NCI-H774 (cell line): ENCODE results near the gene NUAK1.
"Not testable (repeated sequence)": the region's sequence is repeated elsewhere in the genome, so short reads cannot be mapped to it uniquely, and the experiment has no call there.

Experiments used
- DNase-seq: peaks from one replicate; lab custom pipeline; 2025; lab: John Stamatoyannopoulos, UW

NUAK1 gene

DNA sequence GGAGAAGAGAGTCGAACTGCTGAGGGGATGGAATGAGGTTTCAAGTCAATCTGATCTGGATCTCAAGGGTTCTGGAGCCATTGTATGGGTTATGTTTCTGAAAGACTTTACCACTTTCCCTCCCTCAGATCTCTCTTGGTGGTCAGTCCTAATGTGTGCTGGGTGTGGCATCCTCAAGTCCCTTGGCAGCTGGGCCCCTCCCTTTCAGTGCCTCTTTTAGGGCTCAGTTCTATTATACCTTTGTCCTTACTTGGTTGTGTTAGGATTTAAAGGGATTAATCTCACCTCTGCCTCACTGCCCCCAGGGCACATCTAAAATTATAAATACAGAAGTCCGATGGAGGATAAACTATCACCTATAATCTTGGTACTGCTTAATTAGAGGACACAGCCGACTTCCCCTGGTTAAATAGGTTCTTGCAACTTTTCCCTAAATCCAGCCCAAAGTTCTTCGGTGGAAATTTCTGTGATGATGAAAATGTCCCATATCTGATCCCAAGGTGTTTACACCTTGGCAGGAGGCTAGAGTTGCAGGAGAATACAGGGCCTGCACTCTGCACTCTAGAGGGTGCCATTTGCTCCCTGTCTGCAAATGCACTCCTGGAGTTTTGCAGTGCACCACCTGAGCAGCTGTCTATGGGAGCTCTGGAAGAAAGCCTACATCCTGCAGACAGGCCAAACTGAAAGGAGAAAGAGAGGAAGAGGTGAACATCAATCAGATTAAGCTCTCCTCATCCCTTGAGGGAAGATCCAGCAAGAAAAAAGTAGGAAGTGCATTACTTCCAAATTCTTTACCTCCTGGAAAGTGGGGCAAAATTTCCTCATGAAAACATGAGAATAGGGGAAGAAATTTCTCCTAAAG is 106.8 kb downstream of the NUAK1 start:
- DNase-seq: no peak

DNA sequence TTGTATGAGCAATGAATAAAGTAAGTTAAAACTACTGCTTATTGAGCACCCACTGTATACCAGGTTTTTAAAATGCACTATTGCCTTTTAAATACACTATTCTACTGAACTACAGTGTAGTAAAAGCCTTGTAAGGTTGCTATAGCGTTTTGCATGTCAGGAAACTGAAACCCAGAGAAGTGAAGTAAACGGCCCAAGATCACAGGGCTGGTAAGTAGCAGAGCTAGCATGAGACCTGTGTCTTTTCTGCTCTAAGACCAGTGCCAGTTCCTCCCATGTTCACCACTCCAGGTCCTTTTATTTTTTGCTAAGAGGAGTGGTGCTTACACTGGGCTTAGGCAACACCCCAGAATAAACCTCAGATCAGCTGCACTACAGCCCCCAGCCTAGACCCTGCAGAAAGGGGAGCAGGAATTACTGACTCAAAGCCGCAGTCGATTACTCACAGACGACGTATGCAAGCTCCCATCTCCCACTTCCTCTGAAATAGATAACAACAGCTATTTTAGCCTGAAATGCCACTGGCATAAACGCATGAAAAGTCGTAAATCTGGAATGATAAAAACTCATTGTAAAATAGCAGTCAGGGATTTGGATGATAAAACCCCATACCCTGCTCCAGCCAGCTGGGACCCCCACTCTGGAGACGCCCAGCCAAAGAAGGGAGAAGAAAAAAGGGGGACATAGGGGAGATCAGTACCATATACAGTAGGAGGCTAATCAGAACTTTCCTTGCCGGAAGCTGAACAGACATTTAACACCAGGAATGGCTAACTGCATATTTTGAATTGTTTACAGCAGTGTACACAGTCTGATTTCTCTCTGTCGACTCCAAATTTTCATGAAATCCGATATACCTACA is 108.3 kb downstream of the NUAK1 start:
- DNase-seq: no peak

DNA sequence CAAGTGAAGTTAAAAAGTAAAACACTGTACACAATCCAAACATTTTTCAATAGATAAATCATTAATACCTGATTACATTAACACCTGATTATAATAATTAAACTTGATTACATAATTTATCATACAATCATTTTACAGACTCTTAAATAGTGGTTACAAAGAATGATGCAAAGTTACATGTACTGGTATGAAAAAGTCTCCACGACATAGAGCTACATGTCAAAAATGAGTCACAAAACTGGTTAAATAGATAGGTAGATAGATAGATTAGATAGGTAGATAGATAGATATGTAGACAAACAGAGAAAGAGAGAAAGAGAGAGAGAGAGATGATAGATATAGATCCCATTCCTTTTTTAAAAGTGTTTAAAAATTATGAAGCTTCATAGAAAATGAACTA is 109.2 kb downstream of the NUAK1 start:
- no peak for DNase-seq

DNA sequence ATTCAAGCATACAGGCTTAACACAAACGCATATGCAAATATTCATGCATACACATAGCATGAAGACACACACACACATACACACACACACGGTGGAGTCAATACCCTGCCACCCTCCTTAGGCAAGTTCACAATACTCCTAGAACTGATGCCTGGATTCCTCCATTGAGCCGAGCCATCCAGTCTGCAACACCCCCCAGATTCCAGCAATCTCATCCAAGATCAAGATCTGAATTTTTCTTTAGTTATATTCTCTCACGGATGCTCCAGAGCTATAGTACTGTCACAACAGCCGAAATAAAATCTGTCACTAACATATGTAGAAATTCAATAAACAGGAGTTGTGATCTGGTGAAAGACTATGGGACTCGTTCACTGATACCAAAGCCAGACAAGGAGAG is 110.8 kb downstream of the NUAK1 start:
- DNase-seq: no peak

DNA sequence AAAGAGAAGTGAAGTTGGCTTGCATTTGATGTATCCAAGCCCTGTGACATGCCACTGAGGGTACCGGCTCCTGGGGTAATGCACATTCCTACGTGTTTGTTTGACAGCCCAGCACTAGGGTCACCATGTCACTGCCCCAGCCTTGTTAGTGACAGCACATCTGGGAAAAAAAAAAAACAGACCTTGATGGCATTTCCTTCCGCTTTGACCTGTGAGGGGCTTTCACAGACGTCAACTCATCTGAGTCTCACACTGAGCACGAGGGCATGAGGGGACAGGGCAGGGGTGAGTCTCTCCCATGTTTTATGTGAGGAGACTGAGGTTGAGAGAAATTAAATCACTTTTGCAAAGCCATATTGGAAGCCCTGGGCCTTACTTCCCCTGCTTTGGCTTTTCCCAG is 111.5 kb downstream of the NUAK1 start:
- DNase-seq: no peak

DNA sequence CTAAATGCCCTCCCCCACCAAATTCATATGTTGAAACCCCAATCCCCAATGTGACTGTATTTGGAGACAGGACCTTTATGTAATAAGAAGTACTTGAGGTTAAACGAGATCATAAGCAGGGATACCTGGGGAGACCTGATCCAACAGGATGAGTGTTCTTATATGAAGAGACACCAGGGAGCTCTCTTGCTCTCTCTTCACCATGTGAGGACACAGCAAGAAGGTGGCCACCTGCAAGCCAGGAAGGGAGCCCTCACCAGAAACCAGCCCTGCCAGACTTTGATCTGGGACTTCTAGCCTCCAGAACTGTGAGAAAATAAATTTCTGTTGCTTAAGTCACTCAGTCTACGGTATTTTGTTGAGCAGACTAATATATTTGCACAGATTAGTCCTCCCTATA is 113.6 kb downstream of the NUAK1 start:
- DNase-seq: no peak

DNA sequence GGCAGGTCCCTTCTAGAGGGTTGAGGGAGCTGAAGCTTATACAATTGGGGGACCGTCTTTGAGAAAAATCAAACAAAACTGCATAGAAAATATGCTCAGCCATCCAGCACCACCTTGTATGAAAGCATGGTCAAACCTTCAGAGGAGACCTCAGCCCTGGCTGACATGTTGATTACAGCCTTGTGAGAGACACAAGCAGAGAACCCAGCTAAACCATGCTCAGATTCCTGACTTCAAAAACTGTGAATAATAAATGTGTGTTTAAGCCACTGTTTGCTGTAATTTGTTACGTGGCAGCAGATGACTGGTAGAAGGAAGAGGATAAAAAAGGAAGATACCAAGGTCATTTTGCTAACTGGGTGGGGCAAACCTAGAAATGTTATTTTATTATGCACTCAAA is 115.7 kb downstream of the NUAK1 start:
- DNase-seq: no peak

DNA sequence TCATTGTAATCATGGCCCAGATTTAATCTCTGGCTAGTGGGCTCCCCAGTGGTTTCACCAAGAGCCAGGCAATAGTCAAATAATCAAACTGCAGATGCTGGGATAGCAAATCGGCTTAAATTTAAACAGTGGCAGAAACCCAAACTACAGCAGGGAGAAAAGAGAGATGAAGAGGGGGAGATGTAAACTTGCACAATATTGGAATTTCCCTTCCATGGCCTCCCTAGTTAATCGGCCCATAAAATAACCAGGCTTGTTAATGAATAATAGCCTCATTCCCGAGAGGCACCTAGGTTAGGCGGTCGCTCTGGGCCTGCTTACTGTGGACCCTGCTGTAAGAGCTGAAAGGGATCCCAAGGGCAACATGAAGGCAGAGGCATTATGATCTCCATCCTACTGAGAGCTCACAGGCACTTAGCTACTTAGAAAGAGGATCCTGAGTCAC is 116.2 kb downstream of the NUAK1 start:
- DNase-seq: no peak

DNA sequence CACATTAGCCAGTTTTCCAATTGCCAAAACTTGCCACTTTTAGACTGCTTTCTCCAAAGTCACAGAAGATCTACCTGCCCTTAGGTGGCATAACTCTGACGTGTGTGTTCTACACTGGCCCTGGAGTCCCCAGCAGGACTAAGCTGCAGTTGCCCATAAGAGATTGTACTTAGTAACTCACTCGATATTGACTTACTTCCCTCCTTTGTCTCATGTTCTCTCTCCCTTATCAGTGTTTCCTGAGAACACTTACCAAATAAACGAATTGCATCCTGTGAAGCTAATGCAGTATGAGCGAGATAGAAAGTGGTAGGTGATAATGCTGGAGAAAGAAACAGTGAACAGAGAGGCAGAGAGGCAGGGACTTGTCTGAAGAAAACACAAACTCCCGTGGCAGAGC is 117.2 kb downstream of the NUAK1 start:
- DNase-seq: no peak

DNA sequence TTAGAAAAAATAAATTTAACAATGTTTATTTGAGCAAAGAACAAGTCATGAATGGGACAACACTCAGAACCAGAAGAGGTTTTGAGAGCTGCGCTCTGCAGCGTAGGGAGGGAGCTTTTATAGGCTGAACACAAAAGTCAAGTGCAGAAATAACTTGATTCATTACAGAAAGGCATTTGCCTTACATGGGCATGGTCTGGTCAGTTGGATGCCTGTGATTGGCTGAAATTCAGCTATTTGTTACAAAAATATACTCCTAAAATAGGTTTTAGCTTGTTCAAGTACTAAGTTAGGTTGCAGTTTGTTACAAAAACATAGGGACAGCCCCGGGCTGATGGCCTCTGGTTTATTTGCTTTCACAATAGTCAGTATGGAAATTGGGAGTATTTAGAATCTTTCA is 118.0 kb downstream of the NUAK1 start:
- no peak for DNase-seq

DNA sequence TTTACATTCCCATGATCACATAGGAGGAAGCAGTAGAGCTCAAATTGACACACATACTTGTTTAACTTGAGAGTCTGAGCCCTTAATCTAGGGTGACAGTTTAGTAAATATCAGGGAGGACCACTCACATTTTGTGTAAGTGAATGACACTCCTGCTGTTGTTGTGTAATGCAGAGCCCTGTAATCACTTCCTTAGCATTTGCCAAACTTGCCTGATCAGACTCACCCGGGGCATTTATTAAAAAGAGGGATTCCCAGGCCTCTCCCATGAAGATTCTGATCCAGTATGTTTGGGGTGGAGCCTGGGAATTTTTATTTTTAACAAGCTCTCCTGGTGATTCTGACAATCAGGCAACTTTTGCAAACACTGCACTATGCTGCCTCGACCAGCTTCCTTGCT is 119.6 kb downstream of the NUAK1 start:
- no peak for DNase-seq

DNA sequence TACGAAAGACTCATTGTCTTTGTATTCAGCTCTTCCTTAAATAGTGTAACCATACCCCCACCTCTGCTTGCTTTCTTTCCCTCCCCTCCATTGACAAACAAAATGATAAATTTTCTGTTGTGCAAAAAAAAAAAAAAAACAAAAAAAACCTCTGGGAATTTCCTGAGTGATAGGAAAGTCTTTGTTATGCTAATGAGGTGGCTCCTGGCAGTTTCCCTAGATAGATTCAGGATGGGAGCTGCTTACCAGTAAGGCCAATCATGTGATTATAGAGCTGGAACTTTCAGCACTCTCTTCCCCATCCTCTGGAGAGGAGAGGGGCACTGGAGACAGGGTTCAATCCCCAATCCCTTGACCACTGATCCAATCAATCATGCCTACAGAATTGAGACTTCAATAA is 120.5 kb downstream of the NUAK1 start:
- DNase-seq: no peak

DNA sequence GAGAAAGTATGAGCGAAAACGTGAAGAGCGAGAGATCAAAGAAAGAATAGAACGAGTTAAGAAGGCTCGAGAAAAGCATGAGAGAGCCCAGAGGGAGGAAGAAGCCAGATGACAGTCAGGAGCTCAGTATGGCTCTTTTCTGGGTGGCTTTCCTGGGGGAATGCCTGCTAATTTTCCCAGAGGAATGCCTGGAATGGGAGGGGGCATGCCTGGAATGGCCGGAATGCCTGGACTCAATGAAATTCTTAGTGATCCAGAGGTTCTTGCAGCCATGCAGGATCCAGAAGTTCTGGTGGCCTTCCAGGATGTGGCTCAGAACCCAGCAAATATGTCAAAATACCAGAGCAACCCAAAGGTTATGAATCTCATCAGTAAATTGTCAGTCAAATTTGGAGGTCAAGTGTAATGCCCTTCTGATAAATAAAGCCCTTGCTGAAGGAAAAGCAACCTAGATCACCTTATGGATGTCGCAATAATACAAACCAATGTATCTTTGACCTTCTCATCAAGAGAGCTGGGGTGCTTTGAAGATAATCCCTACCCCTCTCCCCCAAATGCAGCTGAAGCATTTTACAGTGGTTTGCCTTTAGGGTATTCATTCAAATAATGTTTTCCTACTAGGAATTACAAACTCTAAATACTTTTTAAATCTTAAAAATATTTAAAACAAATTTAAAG is 122.0 kb downstream of the NUAK1 start:
- DNase-seq: not testable (repeated sequence)

DNA sequence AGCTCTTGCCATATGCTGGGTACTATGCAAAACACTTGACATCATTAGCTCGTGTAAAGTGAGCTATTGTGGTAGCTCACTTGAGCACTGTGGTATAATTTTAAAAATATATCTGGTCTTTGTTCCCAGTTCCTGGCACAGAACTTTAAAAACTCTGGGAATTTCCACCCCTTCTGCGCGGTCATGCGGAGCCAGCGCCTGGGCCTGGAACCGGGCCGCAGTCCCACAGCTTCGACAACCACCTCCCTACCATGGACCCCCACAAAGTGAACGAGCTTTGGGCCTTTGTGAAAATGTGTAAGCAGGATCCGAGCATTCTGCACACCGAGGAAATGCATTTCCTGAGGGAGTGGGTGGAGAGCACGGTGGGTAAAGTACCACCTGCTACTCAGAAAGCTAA is 123.1 kb downstream of the NUAK1 start:
- DNase-seq: no peak

DNA sequence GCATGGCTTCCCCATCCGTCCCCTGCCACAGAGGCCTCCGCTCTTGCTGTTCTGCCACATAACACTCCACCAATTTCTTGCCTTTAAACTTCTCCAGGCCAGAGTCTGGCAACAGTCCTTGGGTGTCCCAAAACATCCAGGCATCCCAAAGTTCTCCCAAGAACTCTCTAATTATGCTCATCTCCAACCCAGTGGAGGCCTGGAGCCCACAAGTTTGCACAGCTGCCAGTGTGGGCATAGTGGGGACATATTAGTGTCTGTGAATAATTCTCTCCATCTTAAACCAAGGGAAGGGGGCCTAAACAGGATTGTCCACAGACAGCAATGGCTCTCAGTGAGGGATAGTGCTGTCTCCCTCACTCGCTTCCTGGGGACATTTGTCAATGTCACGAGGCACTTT is 124.8 kb downstream of the NUAK1 start:
- DNase-seq: no peak
